ENCODE data around the gene CWC27.

The CWC27 gene

GRCh38 chr5:64930672-64931318, 162.1 kb downstream of the CWC27 start:
- DNase-seq: no peak

- peak; percentile 68 for DNase-seq
Measured at GRCh38 chr5:64939422-64939771, 170.7 kb downstream of the CWC27 start.

- peak; percentile 46 for DNase-seq
Measured at GRCh38 chr5:64939772-64940510, 171.2 kb downstream of the CWC27 start.

GRCh38 chr5:64942460-64942859, 173.7 kb downstream of the CWC27 start:
- no peak for DNase-seq

GRCh38 chr5:64944868-64945267, 176.1 kb downstream of the CWC27 start:
- DNase-seq: no peak

DNA sequence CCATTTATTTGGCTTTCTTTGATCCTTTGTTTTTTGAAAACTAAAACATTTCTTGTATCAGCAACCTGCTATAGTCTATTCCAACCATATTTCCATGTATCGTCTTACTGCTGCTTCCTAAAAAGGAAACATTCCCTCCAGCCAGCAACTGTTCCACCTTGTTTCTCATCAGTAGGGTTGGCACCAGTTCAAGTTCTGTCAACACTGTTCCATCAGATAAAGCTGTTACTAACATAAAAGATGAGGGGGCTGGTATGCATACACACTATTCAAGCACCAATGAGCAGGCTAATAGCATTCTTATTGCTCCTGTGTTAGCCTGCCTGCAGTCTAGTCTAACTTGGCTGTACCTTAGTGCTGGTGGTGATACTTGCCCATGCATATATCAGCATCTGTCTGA, 178.3 kb downstream of the CWC27 start:
- peak; percentile 97 for DNase-seq

DNA sequence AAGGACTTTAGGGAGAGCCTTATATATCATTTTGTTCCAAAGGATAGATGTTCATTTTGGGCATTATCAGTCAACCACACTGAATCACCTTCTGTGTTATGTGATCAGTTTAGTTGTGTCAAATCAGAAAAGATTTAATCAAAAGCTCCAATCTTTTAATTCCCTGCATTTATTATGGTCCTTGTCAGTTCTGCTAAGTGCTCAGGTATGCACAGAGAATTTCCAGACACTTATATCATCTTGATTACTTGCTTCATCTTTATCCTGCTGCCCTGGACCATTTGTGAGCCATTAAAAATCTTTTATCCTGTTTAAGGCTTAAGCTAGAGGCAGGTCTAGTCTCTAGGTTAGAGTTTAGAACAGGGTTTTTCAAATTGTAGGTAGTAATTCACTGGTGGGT, 179.1 kb downstream of the CWC27 start:
- no peak for DNase-seq

GRCh38 chr5:64949331-64949730, 180.6 kb downstream of the CWC27 start:
- no peak for DNase-seq

GRCh38 chr5:64952951-64953673, 184.4 kb downstream of the CWC27 start:
- DNase-seq: no peak

GRCh38 chr5:64954518-64954917, 185.8 kb downstream of the CWC27 start:
- no peak for DNase-seq

- no peak for DNase-seq
Measured at GRCh38 chr5:64958757-64959391, 190.1 kb downstream of the CWC27 start.

- DNase-seq: no peak
Measured at GRCh38 chr5:64963278-64963677, 194.5 kb downstream of the CWC27 start.

GRCh38 chr5:64968591-64969110, 199.9 kb downstream of the CWC27 start:
- no peak for DNase-seq

DNA sequence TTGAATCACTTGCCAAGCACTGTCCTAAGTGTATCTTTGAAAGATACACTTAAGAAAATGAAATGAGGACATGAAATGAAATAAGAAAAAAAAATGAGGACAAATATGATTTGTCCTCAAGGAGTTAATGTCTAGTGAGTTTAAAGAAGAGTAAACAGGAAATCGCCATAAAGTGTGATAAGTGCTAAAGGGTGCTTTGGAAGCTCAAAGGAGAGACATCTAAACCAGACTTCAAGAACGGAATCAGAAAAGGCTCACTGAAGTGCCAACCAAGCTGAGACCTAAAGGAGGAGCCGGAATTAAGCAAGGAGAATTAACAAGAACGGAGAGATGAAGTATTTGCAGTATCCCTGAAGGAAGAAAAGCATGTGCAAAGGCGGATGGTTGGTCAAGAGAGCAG, 200.8 kb downstream of the CWC27 start:
- no peak for DNase-seq

DNA sequence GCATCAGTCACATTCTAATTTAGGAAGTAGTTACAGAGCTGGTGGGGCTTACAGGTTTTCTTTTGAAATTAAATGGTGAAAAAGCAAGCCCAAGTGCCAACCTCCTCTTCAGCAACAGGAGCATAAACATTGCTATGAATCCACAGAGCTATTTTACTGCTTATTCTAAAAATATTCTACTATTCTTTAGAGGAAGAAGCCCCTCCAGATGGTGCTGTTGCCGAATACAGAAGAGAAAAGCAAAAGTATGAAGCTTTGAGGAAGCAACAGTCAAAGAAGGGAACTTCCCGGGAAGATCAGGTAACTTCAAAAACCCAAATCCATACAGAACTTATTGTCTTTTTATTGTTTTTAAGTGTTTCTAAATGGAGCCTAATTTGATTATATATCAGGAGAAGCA, 202.8 kb downstream of the CWC27 start:
- DNase-seq: no peak

DNA sequence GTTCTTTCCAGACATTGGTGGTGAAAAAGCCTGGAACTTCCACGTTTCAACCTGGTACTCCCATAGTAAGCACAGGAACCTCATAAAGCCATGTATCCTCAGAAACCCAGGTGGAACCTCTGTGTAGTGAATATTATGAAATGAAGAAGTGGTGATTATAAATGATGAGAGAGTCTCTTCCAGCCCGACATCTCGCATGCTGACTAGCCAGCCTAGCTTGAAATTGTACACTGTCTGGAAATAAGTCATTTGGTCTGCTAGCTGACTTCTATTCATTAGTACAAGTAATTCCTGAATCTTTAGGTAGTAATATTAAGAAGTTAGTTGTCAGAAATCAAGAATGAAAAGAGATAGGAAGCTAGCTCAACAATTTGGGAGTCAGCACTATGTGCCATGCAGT, 203.3 kb downstream of the CWC27 start:
- DNase-seq: no peak

DNA sequence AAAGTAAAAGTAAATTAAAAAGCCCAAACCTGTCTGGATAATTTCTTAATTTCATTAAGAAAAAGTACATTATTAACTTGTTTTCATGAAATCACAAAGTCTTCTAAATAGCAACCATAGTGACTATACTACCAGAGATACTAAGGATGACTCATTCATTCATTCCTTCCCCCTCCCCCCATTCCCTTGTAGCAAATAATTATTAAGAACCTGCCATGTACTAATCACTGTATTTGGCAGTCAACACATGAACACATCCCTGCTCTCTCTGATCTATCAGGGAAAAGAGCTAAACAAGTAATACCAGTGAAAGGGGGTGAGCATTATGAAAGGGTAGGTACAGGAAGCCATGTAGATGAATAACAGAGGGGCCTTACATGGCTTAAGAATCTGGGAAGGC, 203.9 kb downstream of the CWC27 start:
- DNase-seq: no peak

DNA sequence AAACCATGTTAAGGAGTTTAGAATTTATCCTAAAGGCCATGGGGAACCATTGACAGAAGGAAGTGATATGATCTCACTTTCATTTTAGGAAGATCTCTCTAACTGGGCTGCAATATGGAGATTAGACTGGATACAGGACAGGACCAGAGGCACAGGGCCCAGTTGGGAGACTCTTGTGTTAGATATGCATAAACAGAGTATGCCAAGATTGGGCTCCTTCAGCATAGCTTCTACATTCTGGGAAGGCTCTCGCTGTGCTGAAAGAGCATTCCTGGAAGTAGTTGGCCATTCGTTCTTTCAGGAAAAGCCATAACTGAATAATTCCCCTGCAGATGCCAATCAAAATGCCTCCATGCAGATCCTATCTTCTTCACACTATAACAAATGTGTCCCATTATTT, 204.5 kb downstream of the CWC27 start:
- no peak for DNase-seq

DNA sequence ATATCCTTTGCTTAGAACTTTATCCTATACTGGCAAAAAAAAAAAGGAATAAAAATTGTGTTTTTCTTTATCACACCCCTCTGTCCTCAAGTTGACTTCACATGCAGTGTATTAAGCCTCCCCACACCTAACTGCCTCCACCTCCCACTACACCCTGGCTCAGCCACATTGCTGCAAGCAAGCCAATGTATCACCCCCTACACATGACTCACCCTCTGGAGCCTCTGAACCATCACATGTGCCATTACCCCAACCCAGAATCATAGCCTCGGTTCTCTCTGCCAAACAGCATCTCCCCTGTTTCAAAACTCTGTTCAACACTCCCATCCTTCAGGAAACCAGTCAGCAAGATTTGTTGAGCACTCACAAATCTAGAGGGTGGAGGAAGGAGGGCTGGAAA, 209.0 kb downstream of the CWC27 start:
- DNase-seq: no peak

- no peak for DNase-seq
Measured at GRCh38 chr5:64978546-64978945, 209.8 kb downstream of the CWC27 start.

DNA sequence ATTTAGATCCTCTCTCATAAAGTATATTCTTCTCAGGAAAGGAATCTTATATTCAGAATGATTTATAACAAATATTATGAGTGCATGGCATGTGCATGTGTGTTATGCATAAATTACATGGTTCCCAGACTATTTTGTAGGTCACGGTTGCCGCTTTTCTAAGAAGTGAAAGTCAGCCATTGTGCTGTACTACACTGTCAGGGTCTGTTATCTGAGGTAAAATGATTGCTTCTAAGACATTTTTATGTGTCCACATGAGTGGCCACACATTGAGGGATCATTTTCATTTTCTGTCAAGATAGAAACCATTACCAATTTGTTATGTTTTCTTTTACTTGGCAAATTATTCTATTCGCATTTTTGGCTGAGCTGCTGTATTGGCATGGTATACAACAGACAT, 210.8 kb downstream of the CWC27 start:
- no peak for DNase-seq

DNA sequence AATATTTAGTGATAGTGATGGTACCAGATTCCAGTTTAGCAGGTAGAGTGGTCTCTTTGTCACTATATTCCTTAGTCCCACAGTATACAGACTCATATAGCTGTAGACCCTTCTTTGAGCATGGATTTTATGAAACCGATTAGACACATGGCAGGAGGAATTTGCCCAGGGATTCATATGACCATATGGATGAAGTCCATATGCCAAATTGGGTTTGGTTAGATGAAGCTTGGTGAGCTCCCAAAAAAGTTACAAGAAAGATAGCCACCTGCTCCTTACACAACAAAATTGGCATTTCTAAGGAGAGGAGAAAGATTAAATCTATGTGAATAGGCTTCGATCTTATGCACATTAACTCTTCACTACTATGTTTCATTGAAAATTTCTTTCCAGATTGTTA, 211.4 kb downstream of the CWC27 start:
- DNase-seq: peak; percentile 47

GRCh38 chr5:64987768-64988167, 219.0 kb downstream of the CWC27 start:
- DNase-seq: no peak

DNA sequence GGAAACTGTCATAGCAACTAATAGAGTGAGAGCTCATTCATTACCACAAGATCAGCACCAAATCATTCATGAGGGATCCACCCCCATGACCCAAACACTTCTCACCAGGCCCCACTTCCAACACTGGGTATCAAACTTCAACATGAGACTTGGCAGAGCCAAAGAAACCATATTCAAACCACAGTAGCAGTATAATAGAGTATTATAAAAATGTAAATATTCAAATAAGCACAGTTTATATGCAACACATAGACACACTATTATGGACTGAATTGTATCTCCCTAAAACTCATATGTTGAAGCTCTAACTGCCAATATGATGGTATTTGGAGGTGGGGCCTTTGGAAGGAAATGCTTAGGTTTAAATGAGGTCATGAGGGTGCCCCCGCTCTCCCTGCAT, 240.5 kb downstream of the CWC27 start:
- DNase-seq: no peak
